Stimulated activated CD4-positive, alpha-beta T cell treated with anti-CD3 and anti-CD28 coated beads, Interleukin-15, amount 100 ng/mL, for 24 hours (primary cell): ENCODE data around the gene CAMK2A.
"Not testable (repeated sequence)": the region's sequence is repeated elsewhere in the genome, so short reads cannot be mapped to it uniquely, and the experiment has no call there.

ENCODE experiments used
- DNase-seq: peaks from one replicate; pipeline ENCODE4 v3.0.0-alpha.2; 2020

Gene CAMK2A

GRCh38 chr5:150249744-150250143 is 39.8 kb downstream of the CAMK2A start:
- no peak for DNase-seq

- DNase-seq = no peak
These were observed 40.6 kb downstream of the CAMK2A start for GRCh38 chr5:150248946-150249345.

GRCh38 chr5:150248493-150248892 is 41.1 kb downstream of the CAMK2A start:
- DNase-seq = not testable (repeated sequence)

- DNase-seq = no peak
These were observed 41.8 kb downstream of the CAMK2A start for GRCh38 chr5:150247726-150248125.

GRCh38 chr5:150246835-150247234 is 42.7 kb downstream of the CAMK2A start:
- DNase-seq = no peak

GRCh38 chr5:150246429-150246828 is 43.1 kb downstream of the CAMK2A start:
- no peak for DNase-seq

GRCh38 chr5:150245808-150246207 is 43.8 kb downstream of the CAMK2A start:
- no peak for DNase-seq

GRCh38 chr5:150245111-150245789 is 44.3 kb downstream of the CAMK2A start:
- no peak for DNase-seq

GRCh38 chr5:150244209-150244608 is 45.4 kb downstream of the CAMK2A start:
- no peak for DNase-seq

- DNase-seq = no peak
These were observed 46.0 kb downstream of the CAMK2A start for GRCh38 chr5:150243590-150243989.

GRCh38 chr5:150242251-150242894 is 47.2 kb downstream of the CAMK2A start:
- DNase-seq = no peak

- DNase-seq = no peak
These were observed 48.0 kb downstream of the CAMK2A start for GRCh38 chr5:150241298-150242160.

- no peak for DNase-seq
These were observed 49.8 kb downstream of the CAMK2A start for GRCh38 chr5:150239794-150240122.

- no peak for DNase-seq
These were observed 50.3 kb downstream of the CAMK2A start for GRCh38 chr5:150239099-150239793.

GRCh38 chr5:150238646-150239045 is 50.9 kb downstream of the CAMK2A start:
- DNase-seq = no peak

GRCh38 chr5:150236981-150237754 is 52.4 kb downstream of the CAMK2A start:
- no peak for DNase-seq

- DNase-seq = no peak
These were observed 53.3 kb downstream of the CAMK2A start for GRCh38 chr5:150236313-150236712.

GRCh38 chr5:150235500-150235854 is 54.1 kb downstream of the CAMK2A start:
- DNase-seq = no peak

- DNase-seq = no peak
These were observed 54.7 kb downstream of the CAMK2A start for GRCh38 chr5:150234576-150235499.

GRCh38 chr5:150233706-150234105 is 55.9 kb downstream of the CAMK2A start:
- not testable (repeated sequence) for DNase-seq

- DNase-seq = no peak
These were observed 58.7 kb downstream of the CAMK2A start for GRCh38 chr5:150230842-150231241.
